Stimulated activated naive CD8-positive, alpha-beta T cell treated with anti-CD3 and anti-CD28 coated beads, Interleukin-15, Interleukin-2, amounts not matched to agents 100 U/mL and 50 U/mL, for 24 hours (primary cell): Measurements from ENCODE around the gene BCLAF1.

Experiments
- ATAC-seq: fragments of 150-1000 bp; cut with Tn5 transposase; one replicate; pipeline ENCODE4 v1.10.0; 2021
- DNase-seq: peaks from one replicate; pipeline ENCODE4 v3.0.0; 2021

The BCLAF1 gene, protein sequence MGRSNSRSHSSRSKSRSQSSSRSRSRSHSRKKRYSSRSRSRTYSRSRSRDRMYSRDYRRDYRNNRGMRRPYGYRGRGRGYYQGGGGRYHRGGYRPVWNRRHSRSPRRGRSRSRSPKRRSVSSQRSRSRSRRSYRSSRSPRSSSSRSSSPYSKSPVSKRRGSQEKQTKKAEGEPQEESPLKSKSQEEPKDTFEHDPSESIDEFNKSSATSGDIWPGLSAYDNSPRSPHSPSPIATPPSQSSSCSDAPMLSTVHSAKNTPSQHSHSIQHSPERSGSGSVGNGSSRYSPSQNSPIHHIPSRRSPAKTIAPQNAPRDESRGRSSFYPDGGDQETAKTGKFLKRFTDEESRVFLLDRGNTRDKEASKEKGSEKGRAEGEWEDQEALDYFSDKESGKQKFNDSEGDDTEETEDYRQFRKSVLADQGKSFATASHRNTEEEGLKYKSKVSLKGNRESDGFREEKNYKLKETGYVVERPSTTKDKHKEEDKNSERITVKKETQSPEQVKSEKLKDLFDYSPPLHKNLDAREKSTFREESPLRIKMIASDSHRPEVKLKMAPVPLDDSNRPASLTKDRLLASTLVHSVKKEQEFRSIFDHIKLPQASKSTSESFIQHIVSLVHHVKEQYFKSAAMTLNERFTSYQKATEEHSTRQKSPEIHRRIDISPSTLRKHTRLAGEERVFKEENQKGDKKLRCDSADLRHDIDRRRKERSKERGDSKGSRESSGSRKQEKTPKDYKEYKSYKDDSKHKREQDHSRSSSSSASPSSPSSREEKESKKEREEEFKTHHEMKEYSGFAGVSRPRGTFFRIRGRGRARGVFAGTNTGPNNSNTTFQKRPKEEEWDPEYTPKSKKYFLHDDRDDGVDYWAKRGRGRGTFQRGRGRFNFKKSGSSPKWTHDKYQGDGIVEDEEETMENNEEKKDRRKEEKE

GRCh38 chr6:136289579-136290409 is at the start of gene BCLAF1:
BCLAF1 (minus strand) TSS chr6:136289846; CDS start chr6:136279866, 9,980 bp downstream.
- ATAC-seq (peak; percentile 91), DNase-seq (peak; percentile 99)

DNA sequence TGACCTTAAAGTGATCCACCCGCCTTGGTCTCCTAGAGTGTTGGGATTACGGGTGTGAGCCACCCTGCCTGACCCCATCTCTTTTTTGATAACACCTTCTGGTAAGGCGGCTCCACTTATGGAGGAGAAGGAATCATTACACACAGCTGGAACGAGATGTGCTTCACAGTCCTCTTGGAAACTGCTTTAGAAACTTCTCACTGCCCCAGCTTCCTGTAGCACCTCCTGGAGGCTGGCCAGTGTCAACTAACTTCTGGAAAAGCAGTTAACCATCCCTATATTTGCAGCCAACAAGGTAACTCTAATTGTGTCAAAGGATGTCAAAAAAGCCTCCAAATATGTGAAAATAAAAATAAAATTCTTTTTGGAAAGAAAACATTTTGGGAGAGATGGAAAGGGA is 48.8 kb upstream of the BCLAF1 start:
- ATAC-seq, result no peak
- no peak for DNase-seq

- DNase-seq (no peak), ATAC-seq (no peak)
Measured at GRCh38 chr6:136337606-136338005, 48.0 kb upstream of the BCLAF1 start.

DNA sequence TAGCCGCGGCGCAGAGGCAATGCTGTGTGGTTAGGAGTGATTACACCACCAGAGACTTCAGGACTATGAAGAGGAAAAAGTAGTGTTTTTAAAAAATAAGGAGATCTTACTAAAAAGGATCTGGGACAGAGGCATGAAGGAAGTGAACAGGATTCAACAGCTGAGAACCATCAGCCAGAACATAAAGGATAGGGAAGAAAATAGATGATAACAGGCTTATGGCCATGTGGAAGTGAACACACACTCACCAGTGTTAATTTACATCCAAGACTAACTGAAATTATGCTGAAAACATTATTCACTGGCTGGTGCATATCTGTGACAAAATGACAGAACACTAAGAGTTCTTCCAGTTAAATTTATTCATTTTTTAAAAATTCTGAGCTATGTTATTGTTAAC is 47.5 kb upstream of the BCLAF1 start:
- DNase-seq (no peak), ATAC-seq (no peak)

DNA sequence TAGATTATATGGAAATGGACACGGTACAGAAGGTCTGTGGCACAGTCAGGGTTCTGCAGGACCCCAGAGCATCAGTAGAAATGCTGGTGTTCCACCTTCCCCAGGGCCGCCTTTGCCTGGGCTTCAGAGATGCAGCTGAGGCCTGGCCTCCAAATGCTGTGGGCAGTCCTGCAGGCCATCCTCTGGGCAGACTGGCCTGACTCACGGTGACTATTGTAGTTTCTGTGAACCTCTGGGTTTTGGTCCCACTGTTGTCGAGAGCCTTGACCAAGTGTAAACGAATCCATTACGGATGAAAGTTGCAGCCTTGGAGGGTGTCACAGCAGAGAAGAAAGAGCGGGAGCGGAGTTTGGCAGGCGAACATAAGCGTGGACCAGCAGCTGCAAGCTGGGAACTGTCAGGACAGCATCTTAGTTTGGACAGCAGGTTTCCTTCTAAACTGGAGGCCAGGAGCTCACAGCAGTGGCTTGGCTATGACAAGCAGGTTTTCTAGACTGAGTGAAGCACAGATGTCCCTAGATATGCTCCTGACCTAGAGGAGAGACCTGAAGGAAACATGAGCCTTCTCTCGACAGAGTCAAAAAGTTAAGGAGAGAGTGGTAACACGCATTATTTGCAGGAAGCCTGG is 46.2 kb upstream of the BCLAF1 start:
- ATAC-seq (no peak), DNase-seq (no peak)

DNA sequence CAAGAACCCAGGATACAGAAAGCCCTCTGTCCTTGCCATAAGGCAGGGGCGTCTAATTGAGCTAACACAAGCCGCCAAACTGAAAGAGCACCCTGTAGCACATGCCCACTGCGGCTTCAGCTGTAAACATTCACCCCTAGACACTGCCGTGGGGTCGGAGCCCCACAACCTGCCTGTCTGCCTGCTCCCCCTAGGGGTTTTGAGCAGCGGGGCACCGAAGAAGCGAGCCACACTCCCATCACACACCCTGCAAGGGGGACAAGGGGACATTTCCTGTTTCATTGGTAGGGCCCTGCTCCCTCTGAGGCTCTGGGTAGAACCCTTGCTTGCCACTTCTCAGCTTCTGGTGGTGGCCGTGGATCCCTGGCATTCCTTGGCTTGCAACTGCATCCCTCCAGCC is 45.2 kb upstream of the BCLAF1 start:
- no peak for ATAC-seq
- DNase-seq, result peak; percentile 12

DNA sequence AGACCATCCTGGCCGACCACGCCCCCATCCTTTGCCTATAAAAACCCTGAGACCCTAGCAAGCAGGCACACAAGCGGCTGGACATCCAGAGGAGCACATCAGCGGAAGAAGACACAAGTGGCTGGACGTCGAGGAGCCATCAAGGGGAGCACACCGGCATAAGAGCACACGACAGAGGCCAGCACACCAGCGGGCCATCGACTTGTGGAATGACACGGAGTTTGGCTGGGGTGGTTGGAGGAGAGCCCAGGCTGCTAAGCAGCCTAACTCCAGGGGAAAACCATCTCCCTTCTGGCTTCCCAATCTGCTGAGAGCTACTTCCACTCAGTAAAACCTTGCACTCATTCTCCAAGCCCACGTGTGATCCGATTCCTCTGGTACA is 44.8 kb upstream of the BCLAF1 start:
- ATAC-seq (no peak), DNase-seq (no peak)

DNA sequence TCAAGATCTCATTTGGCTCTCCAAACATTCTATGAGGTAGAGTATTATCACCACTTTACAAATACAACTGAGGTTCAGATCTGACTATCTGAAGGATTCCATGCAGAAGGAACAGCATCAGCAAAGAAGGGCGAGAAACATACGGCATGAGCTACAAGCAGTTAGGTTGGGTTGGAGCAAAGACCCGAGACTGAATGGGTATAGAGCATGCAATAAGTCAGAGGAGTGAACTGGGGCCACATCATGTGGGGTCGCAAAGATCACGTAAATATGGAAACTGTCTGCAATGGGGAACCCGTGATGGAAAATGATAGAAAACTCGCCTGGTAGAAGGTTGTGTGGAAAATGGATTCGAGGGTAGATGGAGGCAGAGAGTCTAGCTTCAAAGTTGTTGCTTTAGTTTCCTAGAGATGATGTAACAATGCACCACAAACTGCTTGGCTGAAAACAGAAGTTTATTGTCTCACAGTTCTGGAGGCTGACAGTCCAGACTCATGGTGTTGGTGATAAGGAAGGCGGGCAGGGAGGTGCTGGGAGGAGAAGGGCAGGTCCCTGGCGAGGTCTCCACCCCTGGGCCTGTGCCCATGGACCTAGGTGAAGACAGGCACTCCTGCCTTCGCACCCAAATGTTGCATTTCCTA is 44.3 kb upstream of the BCLAF1 start:
- ATAC-seq, result no peak
- no peak for DNase-seq

DNA sequence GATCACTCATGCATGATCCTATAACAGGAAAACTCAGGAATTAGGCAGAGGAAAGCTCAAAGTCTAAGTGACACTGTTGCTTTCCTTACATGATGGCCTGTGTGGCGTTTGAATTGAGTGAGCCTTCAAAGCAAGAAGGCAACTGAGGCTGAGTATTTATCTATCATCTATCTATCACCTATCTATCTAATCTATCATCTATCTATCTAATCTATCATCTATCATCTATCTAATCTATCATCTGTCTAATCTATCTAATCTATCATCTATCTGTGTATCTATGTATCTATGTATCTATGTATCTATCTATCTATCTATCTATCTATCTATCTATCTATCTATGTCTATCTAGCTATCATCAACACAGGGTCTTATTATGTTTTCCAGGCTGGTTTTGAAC is 41.8 kb upstream of the BCLAF1 start:
- no peak for ATAC-seq
- no peak for DNase-seq

DNA sequence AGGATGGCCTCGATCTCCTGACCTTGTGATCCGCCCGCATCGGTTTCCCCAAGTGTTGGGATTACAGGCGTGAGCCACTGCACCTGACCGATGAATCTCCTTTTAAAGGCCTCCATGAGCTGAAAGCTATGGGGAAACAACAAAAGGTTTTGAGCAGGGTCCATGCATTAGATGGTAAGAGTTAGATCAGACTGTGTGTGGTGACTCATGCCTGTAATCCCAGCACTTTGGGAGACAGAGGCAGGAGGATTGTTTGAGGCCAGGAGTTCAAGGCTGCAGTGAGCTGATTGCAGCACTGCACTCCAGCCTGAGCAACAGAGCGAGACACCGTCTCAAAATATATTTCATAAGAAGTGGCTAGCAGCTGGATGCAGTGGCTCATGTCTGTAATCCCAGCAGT is 41.0 kb upstream of the BCLAF1 start:
- ATAC-seq (no peak), DNase-seq (no peak)

DNA sequence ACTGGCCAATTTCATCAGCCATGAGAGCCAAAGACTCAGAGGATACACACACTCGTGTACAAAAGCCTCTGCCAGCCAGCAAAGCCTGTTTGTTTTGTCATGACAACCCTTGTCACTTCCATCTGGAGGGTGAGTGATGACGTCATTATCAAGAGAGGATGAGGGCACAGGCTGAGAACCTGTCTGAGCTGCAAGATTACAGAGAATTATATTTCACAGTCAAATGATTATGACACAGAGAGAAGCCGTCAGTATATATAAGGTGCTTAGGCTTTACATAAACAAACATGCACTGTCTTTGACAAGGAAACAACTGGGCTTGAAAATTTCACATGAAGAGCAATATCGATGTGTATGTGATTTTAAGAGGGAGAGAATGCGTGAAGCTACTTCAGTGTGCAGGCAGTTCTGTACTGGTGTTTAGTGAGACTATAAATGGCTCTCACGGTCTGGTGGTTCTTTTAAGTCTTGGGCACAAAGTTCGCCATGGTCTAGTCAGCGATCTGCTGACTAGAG is 36.5 kb upstream of the BCLAF1 start:
- ATAC-seq, result no peak
- no peak for DNase-seq

DNA sequence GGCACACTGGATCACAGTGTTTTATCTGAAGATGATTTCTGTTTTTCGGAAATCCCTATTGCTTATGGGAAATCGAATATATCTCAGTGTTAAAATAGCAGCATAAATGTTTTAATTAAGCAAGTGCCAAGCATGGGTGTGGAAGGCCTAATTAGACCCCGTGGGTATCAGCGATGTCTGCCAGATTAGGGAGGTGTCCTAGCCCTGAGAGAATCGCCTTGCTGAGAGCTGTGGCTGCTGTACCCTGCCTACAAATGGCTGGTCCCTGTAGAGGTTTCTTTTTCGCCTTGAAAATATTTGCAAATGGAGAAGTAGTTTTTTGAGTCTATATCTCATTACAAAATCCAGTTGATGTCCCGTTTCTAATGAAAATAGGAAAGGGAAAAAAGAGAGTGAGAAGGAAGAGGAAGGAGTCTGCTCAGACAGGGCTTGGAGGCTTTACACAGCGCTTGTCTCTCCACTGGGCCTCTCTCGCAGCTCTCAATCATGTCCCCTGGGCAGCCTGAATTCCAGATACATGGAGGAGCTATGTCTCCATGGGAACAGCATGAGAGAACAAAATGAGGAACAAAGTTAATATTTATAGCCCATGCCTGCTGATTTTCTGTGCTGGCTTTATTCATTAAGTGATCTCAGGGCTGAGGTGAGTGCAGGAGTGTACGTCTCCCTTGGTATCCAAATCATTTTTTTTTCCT is 35.2 kb upstream of the BCLAF1 start:
- DNase-seq, result no peak
- no peak for ATAC-seq

DNA sequence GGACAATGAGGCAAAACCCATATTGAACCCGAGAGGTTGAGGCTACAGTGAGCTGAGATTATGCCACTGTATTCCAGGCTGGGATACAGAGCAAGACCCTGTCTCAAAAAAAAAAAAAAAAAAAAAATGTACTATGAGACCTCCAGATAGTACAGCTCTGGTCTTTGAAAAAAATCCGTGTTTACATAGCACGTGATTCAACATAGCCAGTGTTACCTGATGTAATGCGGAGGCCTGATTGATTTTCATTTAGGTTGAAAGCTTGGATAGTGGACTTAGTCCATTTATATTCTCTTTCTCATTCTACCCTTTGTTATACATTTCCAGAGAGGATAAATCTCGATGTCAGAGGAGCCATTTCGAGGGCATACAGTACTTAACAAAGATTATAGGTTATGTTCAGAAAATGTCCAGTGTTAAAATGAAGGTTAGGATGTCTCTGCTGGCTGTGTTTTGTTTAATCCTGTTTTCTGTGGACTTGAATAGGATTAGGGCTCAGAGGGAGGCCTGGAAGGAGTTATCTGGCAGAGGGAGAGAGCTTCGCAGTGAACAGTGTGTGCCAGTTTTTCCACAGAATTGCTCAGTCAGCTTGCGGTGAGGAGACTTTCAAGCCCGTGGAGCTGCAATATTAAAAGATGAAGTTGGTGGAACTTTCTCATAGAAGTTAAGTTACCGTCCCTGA is 33.9 kb upstream of the BCLAF1 start:
- DNase-seq (no peak), ATAC-seq (no peak)

DNA sequence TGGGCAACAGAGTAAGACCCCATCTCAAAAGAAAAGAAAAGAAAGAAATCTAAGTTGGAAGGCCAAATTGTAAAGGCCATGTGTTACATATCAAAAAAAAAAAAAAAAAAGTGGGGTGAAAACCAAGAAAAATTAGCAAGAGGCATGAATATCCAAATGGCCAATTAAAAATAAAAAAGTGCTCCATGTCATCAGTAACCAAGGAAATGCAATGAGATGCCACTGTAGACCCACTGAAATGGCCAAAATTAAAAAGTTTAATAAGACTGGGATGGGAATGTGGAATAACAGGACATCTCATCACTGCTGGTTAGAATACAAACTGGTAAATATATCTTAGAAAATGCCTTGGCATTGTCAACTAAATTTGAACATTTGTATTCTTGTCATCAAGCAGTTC is 30.1 kb upstream of the BCLAF1 start:
- DNase-seq, result no peak
- no peak for ATAC-seq

DNA sequence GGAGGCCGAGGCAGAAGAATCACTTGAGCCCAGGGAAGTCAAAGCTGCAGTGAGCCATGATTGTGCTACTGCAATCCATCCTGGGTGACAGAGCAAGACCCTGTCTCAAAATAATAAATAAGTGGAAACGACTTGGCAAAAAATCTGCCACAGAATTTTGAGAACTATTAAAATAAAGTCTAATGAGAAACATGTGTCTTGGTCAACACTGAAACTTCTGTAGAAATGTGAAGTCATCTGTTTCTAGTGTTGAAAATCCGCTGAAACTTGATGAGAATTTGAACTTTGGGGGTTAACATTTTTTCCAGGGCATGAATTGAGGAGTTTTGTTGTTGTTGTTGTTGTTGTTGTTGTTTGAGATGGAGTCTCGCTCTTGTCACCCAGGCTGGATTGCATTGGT is 29.0 kb upstream of the BCLAF1 start:
- DNase-seq (no peak), ATAC-seq (no peak)

- no peak for DNase-seq
- no peak for ATAC-seq
Measured at GRCh38 chr6:136317971-136318370, 28.3 kb upstream of the BCLAF1 start.

DNA sequence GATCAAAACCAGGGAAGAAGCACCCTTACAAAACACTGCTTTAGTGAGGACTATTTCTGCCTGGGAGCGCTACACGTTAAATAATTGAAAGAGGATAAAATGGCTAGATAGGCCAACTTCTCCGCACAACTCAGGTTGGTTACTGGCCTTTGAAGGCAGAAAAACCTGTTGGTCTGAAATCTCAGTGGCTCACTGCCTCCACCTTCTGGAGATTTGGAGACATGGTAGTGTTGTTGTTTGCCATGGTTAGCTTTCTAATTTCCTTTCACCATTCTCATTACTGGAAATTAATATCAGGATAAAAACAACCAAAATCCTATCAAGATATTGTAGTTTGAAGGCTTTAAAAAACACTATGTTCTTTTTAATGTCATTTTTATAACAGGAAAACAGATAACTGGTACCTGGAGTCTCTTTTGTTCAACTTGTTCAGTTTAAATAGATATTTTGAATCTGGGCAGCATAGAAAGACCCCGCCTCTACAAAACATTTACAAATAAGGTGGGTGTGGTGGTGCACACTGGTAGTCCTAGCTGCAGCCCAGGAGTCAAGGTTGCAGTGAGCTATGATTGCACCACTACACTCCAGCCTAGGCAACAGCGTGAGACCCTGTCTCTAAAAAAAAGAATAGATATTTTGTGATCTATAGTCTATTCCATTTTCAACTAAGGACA is 27.5 kb upstream of the BCLAF1 start:
- DNase-seq (peak; percentile 44), ATAC-seq (peak; percentile 32)

- DNase-seq (no peak), ATAC-seq (no peak)
Measured at GRCh38 chr6:136315594-136315993, 25.9 kb upstream of the BCLAF1 start.

GRCh38 chr6:136312975-136313374 is 23.3 kb upstream of the BCLAF1 start:
- no peak for ATAC-seq
- DNase-seq, result no peak
